Tibial nerve (tissue), 4 donors: Measurements from ENCODE around the gene SCRN1. TPM values are rescaled to one million over a fixed set of nuclear protein-coding genes. Genes with fewer than 3 reads are reported as not detected.

Source experiments
- DNase-seq, 2 donors: peaks; one replicate each; pipeline ENCODE4 v3.0.0-alpha.2; 2019; ENCODE audit warnings: low spot score in 2 of 2
- H3K27ac ChIP-seq, 4 donors: fragments of 200-600 bp; sonication (generic) in 3 of 4; one replicate each; pipeline ENCODE4 v1.5.1; 2017 to 2019; ENCODE audit warnings: mild to moderate bottlenecking in 1 of 4
- H3K27me3 ChIP-seq, 2 donors: fragments of 200-600 bp; sonication (generic) in 1 of 2; one replicate each; pipeline versions ENCODE4 v1.5.1 to v1.6.0; 2017 to 2019
- H3K36me3 ChIP-seq, 3 donors: fragments of 200-600 bp; sonication (generic); one replicate each; pipeline ENCODE4 v1.5.1; 2018 to 2019
- H3K4me1 ChIP-seq, 4 donors: fragments of 200-600 bp; sonication (generic) in 3 of 4; one replicate each; pipeline ENCODE4 v1.5.1; 2017 to 2019
- H3K4me3 ChIP-seq, 4 donors: fragments of 200-600 bp; sonication (generic) in 3 of 4; one replicate each; pipeline ENCODE4 v1.5.1; 2017 to 2019; ENCODE audit warnings: mild to moderate bottlenecking in 1 of 4, moderate library complexity in 1 of 4
- H3K9me3 ChIP-seq, 4 donors: fragments of 200-600 bp; sonication (generic) in 3 of 4; one replicate each; pipeline ENCODE4 v1.5.1; 2017 to 2019
- EP300 ChIP-seq, 2 donors: sonication (generic); formaldehyde crosslinking; IDR thresholded peaks; one replicate each; pipeline ENCODE4 v1.6.1; 2017; ENCODE audit warnings: antibody characterized with exemption in 2 of 2, mild to moderate bottlenecking in 1 of 2
- POLR2A ChIP-seq, 2 donors: fragments of 450-650 bp; IDR thresholded peaks; one replicate each; pipeline ENCODE4 v1.6.1; 2017; ENCODE audit warnings: antibody characterized with exemption in 2 of 2, mild to moderate bottlenecking in 2 of 2, moderate library complexity in 2 of 2
- WGBS, 2 donors: methylation state at CpG; one replicate each; pipeline ENCODE4 v1.1.5; 2018; 5-methylcytosine and 5-hydroxymethylcytosine counted together
- total RNA-seq, 4 donors: library from RNA; depleted of rRNA; stranded (reverse); fragments of >200 nt; gene quantifications; one replicate each; pipeline ENCODE4 v1.1.0, GENCODE V29; 2016
- TF ChIP-seq, protein P1 (sequence below), 5 experiments: fragments of 200-600 bp in 3 of 5; fragments of 450-650 bp in 2 of 5; sonication (generic) in 3 of 5; IDR thresholded peaks; one replicate each; pipeline ENCODE4 v1.5.1; 2016 to 2019; ENCODE audit warnings: antibody characterized with exemption in 5 of 5, mild to moderate bottlenecking in 3 of 5, moderate library complexity in 2 of 5

Gene SCRN1
- total RNA-seq, 4 donors from 2014 or later = 65.1 to 161 (median 119) TPM

DNA sequence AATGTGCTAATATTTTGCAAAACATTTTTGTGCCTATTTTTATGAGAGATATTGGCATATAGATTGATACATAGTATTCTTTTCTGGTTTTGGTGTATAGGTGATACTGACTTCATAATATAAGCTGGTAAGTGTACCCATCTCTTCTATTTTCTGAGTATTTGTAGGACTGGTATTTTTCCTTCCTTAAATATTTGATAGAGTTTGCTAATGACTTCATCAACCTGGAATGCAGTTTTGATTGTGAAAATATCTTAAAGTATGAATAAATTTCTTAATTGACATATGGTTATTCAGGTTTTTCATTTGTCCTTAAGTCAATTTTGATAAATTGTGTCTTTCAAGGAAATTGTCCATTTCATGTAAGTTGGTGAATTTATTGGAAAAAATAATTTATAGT lies 6.1 kb upstream of the SCRN1 start:
- no peak for TF ChIP-seq POLR2A (IDR thresholded peaks at IDR 0.05)
- TF ChIP-seq EP300 (IDR thresholded peaks at IDR 0.05) = no peak
- TF ChIP-seq, protein P1, sequence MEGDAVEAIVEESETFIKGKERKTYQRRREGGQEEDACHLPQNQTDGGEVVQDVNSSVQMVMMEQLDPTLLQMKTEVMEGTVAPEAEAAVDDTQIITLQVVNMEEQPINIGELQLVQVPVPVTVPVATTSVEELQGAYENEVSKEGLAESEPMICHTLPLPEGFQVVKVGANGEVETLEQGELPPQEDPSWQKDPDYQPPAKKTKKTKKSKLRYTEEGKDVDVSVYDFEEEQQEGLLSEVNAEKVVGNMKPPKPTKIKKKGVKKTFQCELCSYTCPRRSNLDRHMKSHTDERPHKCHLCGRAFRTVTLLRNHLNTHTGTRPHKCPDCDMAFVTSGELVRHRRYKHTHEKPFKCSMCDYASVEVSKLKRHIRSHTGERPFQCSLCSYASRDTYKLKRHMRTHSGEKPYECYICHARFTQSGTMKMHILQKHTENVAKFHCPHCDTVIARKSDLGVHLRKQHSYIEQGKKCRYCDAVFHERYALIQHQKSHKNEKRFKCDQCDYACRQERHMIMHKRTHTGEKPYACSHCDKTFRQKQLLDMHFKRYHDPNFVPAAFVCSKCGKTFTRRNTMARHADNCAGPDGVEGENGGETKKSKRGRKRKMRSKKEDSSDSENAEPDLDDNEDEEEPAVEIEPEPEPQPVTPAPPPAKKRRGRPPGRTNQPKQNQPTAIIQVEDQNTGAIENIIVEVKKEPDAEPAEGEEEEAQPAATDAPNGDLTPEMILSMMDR (IDR thresholded peaks at IDR 0.05) = no peak
- no peak for DNase-seq
- no peak overlapping the region for H3K27ac ChIP-seq
- H3K27me3 ChIP-seq = no peaks in the 10 kb centered on the region
- no peak overlapping the region for H3K4me3 ChIP-seq
- peaks cover 0 to 33% (median 7%) of the 10 kb centered on the region in 4 donors for H3K9me3 ChIP-seq
- H3K36me3 ChIP-seq = peaks cover 0 to 11% (median 0%) of the 10 kb centered on the region in 3 donors
- no peaks in the 10 kb centered on the region for H3K4me1 ChIP-seq

DNA sequence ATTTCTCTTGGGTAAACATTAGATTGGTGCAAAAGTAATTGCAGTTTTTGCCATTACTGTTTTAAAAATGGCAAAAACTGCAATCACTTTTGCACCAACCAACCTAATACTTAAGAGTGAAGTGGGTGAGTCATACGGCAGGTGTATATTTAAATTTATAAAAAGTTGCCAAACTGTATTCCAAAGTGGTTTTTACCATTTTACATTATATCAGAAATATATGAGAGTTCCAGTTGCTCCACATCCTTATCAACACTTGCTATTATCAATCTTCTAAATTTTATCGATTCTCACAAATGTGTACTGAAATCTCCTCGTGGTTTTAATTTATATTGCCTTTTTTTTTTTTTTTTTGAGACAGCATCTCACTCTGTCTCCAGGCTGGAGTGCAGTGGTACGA lies 3.5 kb upstream of the SCRN1 start:
- Histone ChIP-seq H3K9me3 (peaks cover 0 to 33% (median 7%) of the 10 kb centered on the region in 4 donors), H3K27me3 (no peaks in the 10 kb centered on the region), H3K27ac (no peak overlapping the region), H3K4me3 (no peak overlapping the region), H3K4me1 (peaks cover 0 to 10% (median 4%) of the 10 kb centered on the region in 4 donors), H3K36me3 (peaks cover 0 to 11% (median 0%) of the 10 kb centered on the region in 3 donors)
- WGBS, 2 donors = 90 to 93% methylated on average over 4 of the region's 4 CpGs
- TF ChIP-seq POLR2A (IDR thresholded peaks at IDR 0.05) (no peak), EP300 (IDR thresholded peaks at IDR 0.05) (no peak)
- TF ChIP-seq, protein P1 (IDR thresholded peaks at IDR 0.05) = no peak
- no peak for DNase-seq

DNA sequence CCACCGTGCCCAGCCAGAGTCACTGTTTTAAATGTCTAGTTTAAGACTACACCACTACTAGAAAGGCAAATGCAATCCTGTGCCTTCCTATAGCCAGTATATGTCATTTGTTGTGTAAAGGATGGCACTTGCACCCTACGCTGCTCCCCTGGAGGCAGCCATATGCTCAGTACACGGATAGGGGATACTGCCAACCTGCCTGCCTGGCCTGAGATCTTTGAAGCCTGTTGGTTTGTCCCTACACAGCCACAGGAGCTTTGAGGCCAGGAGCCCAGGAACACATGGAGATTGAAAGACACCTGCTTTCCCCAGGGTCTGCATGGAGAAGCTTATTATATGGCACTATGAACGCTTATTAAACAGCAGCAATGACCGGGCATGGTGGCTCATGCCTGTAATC lies 2.3 kb upstream of the SCRN1 start:
- H3K36me3 ChIP-seq = peaks cover 0 to 11% (median 0%) of the 10 kb centered on the region in 3 donors
- no peak overlapping the region for H3K4me3 ChIP-seq
- H3K4me1 ChIP-seq = peaks cover 0 to 18% (median 12%) of the 10 kb centered on the region in 4 donors
- no peak for DNase-seq
- WGBS, 2 donors = 96 to 100% methylated on average over 3 to 5 of the region's 5 CpGs
- TF ChIP-seq POLR2A (IDR thresholded peaks at IDR 0.05) = no peak
- TF ChIP-seq, protein P1 (IDR thresholded peaks at IDR 0.05) = no peak
- no peak overlapping the region for H3K27ac ChIP-seq
- no peaks in the 10 kb centered on the region for H3K27me3 ChIP-seq
- H3K9me3 ChIP-seq = peaks cover 0 to 33% (median 7%) of the 10 kb centered on the region in 4 donors

DNA sequence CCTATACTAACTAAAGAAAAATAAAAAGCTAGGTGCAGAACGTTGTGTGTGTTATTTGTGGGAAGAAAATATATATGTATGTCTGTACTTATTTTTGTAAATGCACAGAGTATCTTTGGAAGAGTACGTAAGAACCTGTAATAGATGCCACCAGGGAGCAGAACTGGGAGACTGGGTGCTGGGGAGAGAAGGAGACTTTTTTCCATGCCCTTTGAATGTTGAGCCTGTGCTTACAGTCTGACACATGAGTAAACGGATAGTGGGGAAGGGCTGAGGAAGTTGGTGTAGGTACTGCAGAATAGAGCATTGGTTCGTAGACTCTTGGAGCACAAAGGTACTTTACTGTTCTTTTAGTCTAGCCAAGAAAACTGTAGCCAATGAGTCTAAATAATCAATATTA lies 1.3 kb upstream of the SCRN1 start:
- DNase-seq = no peak
- peaks cover 0 to 18% (median 16%) of the 10 kb centered on the region in 4 donors for H3K4me1 ChIP-seq
- no peak overlapping the region for H3K4me3 ChIP-seq
- WGBS, 2 donors = 82 to 83% methylated on average over 4 of the region's 4 CpGs
- peaks cover 0 to 24% (median 7%) of the 10 kb centered on the region in 4 donors for H3K9me3 ChIP-seq
- TF ChIP-seq EP300 (IDR thresholded peaks at IDR 0.05) (no peak), POLR2A (IDR thresholded peaks at IDR 0.05) (no peak)
- TF ChIP-seq, protein P1 (IDR thresholded peaks at IDR 0.05) = no peak
- H3K27me3 ChIP-seq = no peaks in the 10 kb centered on the region
- peaks cover 0 to 5% (median 0%) of the 10 kb centered on the region in 3 donors for H3K36me3 ChIP-seq
- no peak overlapping the region for H3K27ac ChIP-seq

DNA sequence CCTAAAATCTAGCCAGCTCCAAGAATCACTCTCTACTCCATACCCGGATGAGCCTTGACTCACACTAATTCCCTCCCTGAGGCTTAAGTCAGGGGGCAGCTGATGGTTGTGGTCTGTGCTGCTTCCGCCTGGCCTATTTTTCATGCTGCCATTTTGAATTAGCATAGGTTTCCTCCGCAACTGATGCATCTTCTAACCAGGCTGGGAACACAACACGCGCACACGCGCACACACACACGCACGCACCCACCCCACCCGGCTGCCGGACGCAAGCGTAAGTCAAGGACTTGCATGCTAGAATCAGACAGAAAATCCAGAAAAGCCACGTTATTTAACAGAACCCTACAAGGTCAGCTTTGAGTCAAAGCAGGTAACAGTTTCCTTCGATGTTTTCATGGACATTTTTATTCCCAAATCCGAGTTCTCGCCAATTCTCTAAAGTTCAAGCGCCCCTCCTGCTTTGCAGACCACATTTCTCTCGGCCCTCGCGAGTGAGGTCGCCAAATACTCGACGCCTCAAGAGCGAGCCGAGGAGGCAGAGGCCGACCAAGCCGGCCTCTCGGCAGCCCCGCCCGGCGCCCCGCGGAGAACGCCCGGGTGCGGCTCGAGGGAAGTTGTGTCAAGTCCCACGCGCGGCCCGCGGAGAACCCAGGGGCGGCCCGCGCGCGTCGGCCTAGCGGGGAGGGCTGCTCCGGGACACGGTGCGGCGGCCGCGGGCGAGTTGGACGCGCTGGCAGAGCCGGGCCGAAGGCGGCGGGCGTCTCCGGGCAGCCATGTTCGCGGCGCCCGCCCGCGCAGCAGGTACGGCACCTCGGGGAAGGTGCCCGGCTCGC lies 961 bp downstream of the SCRN1 start:
- Histone ChIP-seq H3K4me3 (peak overlapping the region; percentile 71 to 96 (median 87)), H3K4me1 (peaks cover 0 to 24% (median 16%) of the 10 kb centered on the region in 4 donors), H3K27ac (peak overlapping the region; percentile 92 to 99 (median 98)), H3K27me3 (no peaks in the 10 kb centered on the region), H3K36me3 (no peaks in the 10 kb centered on the region), H3K9me3 (peaks cover 0 to 14% (median 6%) of the 10 kb centered on the region in 4 donors)
- peak; percentile 23 to 25 for DNase-seq
- TF ChIP-seq EP300 (IDR thresholded peaks at IDR 0.05) = peak in 1 of 2 donors; percentile 57
- TF ChIP-seq, protein P1 (IDR thresholded peaks at IDR 0.05) = no peak
- WGBS, 2 donors = 6 to 13% methylated on average over 26 to 56 of the region's 75 CpGs
